Naive thymus-derived CD4-positive, alpha-beta T cell (primary cell): Measurements from ENCODE around the gene SLC25A52. TPM values are rescaled to one million over a fixed set of nuclear protein-coding genes. Genes with fewer than 3 reads are reported as not detected.

Source experiments
- ATAC-seq: fragments of 150-1000 bp; cut with Tn5 transposase; 2 replicates; pipeline ENCODE4 v1.10.0; 2021; ENCODE audit warnings: mild to moderate bottlenecking, moderate library complexity
- CTCF ChIA-PET: fragments of 350-600 bp; sonication (Branson Sonifier 250); formaldehyde crosslinking; loops from one replicate; lab custom pipeline; 2021; ENCODE audit warnings: antibody characterized with exemption; lab: Charles Lee
- POLR2A ChIA-PET: fragments of 350-600 bp; sonication (Branson Sonifier 250); formaldehyde crosslinking; loops from one replicate; lab custom pipeline; 2021; ENCODE audit warnings: antibody characterized with exemption, inconsistent platforms; lab: Charles Lee
- DNase-seq, 9 donors: peaks; one replicate each; pipeline versions ENCODE4 v3.0.0 to v3.0.0-alpha.2; 2020 to 2022; ENCODE audit warnings: mixed read lengths in 1 of 9
- H3K27ac ChIP-seq: one replicate; pipeline ENCODE4 v1.7.0; 2013; ENCODE audit warnings: mild to moderate bottlenecking, low read depth, low read length, moderate library complexity
- H3K27me3 ChIP-seq, 2 donors: one replicate each; pipeline ENCODE4 v1.7.0; 2013; ENCODE audit warnings: low read length in 2 of 2, mild to moderate bottlenecking in 2 of 2, moderate library complexity in 2 of 2; ENCODE audit not compliant: control insufficient read depth in 2 of 2, insufficient read depth in 2 of 2
- H3K36me3 ChIP-seq, 3 experiments: 1 replicate in 2 of 3; 2 replicates in 1 of 3; pipeline ENCODE4 v1.7.0; 2013; ENCODE audit warnings: low read length in 3 of 3, mild to moderate bottlenecking in 3 of 3, moderate library complexity in 1 of 3; ENCODE audit not compliant: insufficient read depth in 3 of 3, control insufficient read depth in 2 of 3
- H3K4me1 ChIP-seq, 2 donors: one replicate each; pipeline ENCODE4 v1.7.0; 2013; ENCODE audit warnings: low read length in 2 of 2, mild to moderate bottlenecking in 2 of 2, moderate library complexity in 1 of 2; ENCODE audit not compliant: control insufficient read depth in 2 of 2, insufficient read depth in 2 of 2
- H3K4me3 ChIP-seq: 2 replicates; pipeline ENCODE4 v1.7.0; 2013; ENCODE audit warnings: mild to moderate bottlenecking, low read length
- H3K9me3 ChIP-seq, 3 experiments: 1 replicate in 2 of 3; 2 replicates in 1 of 3; pipeline ENCODE4 v1.7.0; 2013; ENCODE audit warnings: low read length in 3 of 3; ENCODE audit not compliant: control insufficient read depth in 2 of 3
- H3K27ac Mint-ChIP-seq, 9 donors: one replicate each; pipeline ENCODE4 v1.8.0; 2020 to 2022; ENCODE audit warnings: mixed read lengths in 9 of 9, mild to moderate bottlenecking in 8 of 9, moderate library complexity in 5 of 9, inconsistent platforms in 2 of 9
- H3K27me3 Mint-ChIP-seq, 5 donors: one replicate each; pipeline ENCODE4 v1.8.0; 2021 to 2022; ENCODE audit warnings: mixed read lengths in 5 of 5, mild to moderate bottlenecking in 1 of 5
- H3K36me3 Mint-ChIP-seq, 5 donors: one replicate each; pipeline ENCODE4 v1.8.0; 2020 to 2022; ENCODE audit warnings: mixed read lengths in 5 of 5, mild to moderate bottlenecking in 3 of 5, inconsistent platforms in 1 of 5
- H3K4me1 Mint-ChIP-seq, 7 donors: one replicate each; pipeline ENCODE4 v1.8.0; 2020 to 2022; ENCODE audit warnings: mixed read lengths in 7 of 7, mild to moderate bottlenecking in 3 of 7, inconsistent platforms in 1 of 7
- H3K4me3 Mint-ChIP-seq, 10 donors: one replicate each; pipeline ENCODE4 v1.8.0; 2020 to 2022; ENCODE audit warnings: mild to moderate bottlenecking in 10 of 10, mixed read lengths in 10 of 10, moderate library complexity in 6 of 10, inconsistent platforms in 2 of 10
- H3K9me3 Mint-ChIP-seq, 11 donors: one replicate each; pipeline ENCODE4 v1.8.0; 2020 to 2022; ENCODE audit warnings: mixed read lengths in 11 of 11, mild to moderate bottlenecking in 4 of 11, inconsistent platforms in 1 of 11, moderate library complexity in 1 of 11
- intact Hi-C, 2 donors: fragments of 100-400 bp; cut with micrococcal nuclease; formaldehyde crosslinking; loops; one replicate each; pipeline ENCODE4 v1.15.1; 2023
- polyA plus RNA-seq, 2 donors: library from polyadenylated mRNA; unstranded; fragments of 300-500 nt; fragmentation: Illumina TruSeq; gene quantifications; one replicate each; pipeline ENCODE4 v1.2.3, GENCODE V29; 2021
- total RNA-seq, 6 experiments: library from RNA in 5 of 6; stranded (reverse) in 5 of 6; gene quantifications; 1 replicate in 5 of 6; 2 replicates in 1 of 6; pipeline ENCODE4 v1.2.3 and lab custom pipeline; 2021 to 2026

Gene SLC25A52
- total and polyA plus RNA-seq, 7 experiments from 2014 or later, result not detected

GRCh38 chr18:31792580-31792911 is 31.9 kb upstream of the SLC25A52 start:
- POLR2A ChIA-PET, result no interaction called here
- CTCF ChIA-PET, result no interaction called here

GRCh38 chr18:31791817-31792579 is 31.3 kb upstream of the SLC25A52 start:
- Mint-ChIP-seq H3K36me3 (no peaks in the 10 kb centered on the region), H3K9me3 (no peaks in the 10 kb centered on the region), H3K4me3 (no peak overlapping the region), H3K27ac (no peak overlapping the region), H3K27me3 (peaks cover 0 to 4% (median 0%) of the 10 kb centered on the region in 5 donors), H3K4me1 (peaks cover 0 to 3% (median 0%) of the 10 kb centered on the region in 7 donors)
- ATAC-seq (peak; percentile 68), DNase-seq (no peak)
- CTCF ChIA-PET, result no interaction called here
- POLR2A ChIA-PET, result no interaction called here
- H3K4me3 ChIP-seq, result no peak overlapping the region
- intact Hi-C loops, result no loop called here
- no peaks in the 10 kb centered on the region for H3K4me1 ChIP-seq
- no peak overlapping the region for H3K27ac ChIP-seq
- H3K36me3 ChIP-seq, result no peaks in the 10 kb centered on the region
- no peaks in the 10 kb centered on the region for H3K27me3 ChIP-seq
- H3K9me3 ChIP-seq, result no peaks in the 10 kb centered on the region

More at GRCh38 chr18:31792580-31792911, 31.9 kb upstream of the SLC25A52 start:
- Histone ChIP-seq H3K27me3 (no peaks in the 10 kb centered on the region), H3K4me3 (no peak overlapping the region), H3K4me1 (no peaks in the 10 kb centered on the region), H3K9me3 (no peaks in the 10 kb centered on the region), H3K27ac (no peak overlapping the region), H3K36me3 (no peaks in the 10 kb centered on the region)
- no peaks in the 10 kb centered on the region for H3K9me3 Mint-ChIP-seq
- peaks cover 0 to under 1% (median 0%) of the 10 kb centered on the region in 5 donors for H3K27me3 Mint-ChIP-seq
- intact Hi-C loops, result no loop called here
- H3K4me3 Mint-ChIP-seq, result no peak overlapping the region
- no peak for DNase-seq
- no peaks in the 10 kb centered on the region for H3K36me3 Mint-ChIP-seq
- no peak for ATAC-seq
- peaks cover 0 to 3% (median 0%) of the 10 kb centered on the region in 7 donors for H3K4me1 Mint-ChIP-seq
- no peak overlapping the region for H3K27ac Mint-ChIP-seq

- Histone ChIP-seq H3K4me1 (no peaks in the 10 kb centered on the region), H3K36me3 (no peaks in the 10 kb centered on the region), H3K4me3 (no peak overlapping the region), H3K9me3 (no peaks in the 10 kb centered on the region), H3K27ac (no peak overlapping the region), H3K27me3 (no peaks in the 10 kb centered on the region)
- peaks cover 0 to 4% (median 0%) of the 10 kb centered on the region in 5 donors for H3K27me3 Mint-ChIP-seq
- H3K4me1 Mint-ChIP-seq, result peaks cover 0 to 3% (median 0%) of the 10 kb centered on the region in 7 donors
- POLR2A ChIA-PET, result no interaction called here
- ATAC-seq (no peak), DNase-seq (no peak)
- no peak overlapping the region for H3K4me3 Mint-ChIP-seq
- intact Hi-C loops, result no loop called here
- CTCF ChIA-PET, result no interaction called here
- no peak overlapping the region for H3K27ac Mint-ChIP-seq
- peaks cover 0 to 2% (median 0%) of the 10 kb centered on the region in 5 donors for H3K36me3 Mint-ChIP-seq
- H3K9me3 Mint-ChIP-seq, result no peaks in the 10 kb centered on the region
Measured at GRCh38 chr18:31789409-31789808, 28.7 kb upstream of the SLC25A52 start.

GRCh38 chr18:31783059-31783458 is 22.4 kb upstream of the SLC25A52 start:
- H3K9me3 Mint-ChIP-seq, result peaks cover 7 to 23% (median 17%) of the 10 kb centered on the region in 11 donors
- H3K36me3 ChIP-seq, result no peaks in the 10 kb centered on the region
- no peaks in the 10 kb centered on the region for H3K27me3 ChIP-seq
- no peak overlapping the region for H3K27ac Mint-ChIP-seq
- ChIA-PET POLR2A (interaction anchor here (0.6 kb wide), 1 partner anchor 80 kb away, joined by 3 read pairs; no protein-coding TSS in a partner anchor), CTCF (no interaction called here)
- H3K9me3 ChIP-seq, result peaks cover 0 to 12% (median 3%) of the 10 kb centered on the region in 3 experiments
- intact Hi-C loops, result no loop called here
- H3K4me1 ChIP-seq, result no peaks in the 10 kb centered on the region
- DNase-seq (no peak), ATAC-seq (no peak)
- no peak overlapping the region for H3K27ac ChIP-seq
- peaks cover 0 to 5% (median 3%) of the 10 kb centered on the region in 5 donors for H3K36me3 Mint-ChIP-seq
- no peak overlapping the region for H3K4me3 ChIP-seq
- no peaks in the 10 kb centered on the region for H3K4me1 Mint-ChIP-seq
- H3K4me3 Mint-ChIP-seq, result no peak overlapping the region
- peaks cover 0 to 11% (median 3%) of the 10 kb centered on the region in 5 donors for H3K27me3 Mint-ChIP-seq

GRCh38 chr18:31778391-31778950 is 17.8 kb upstream of the SLC25A52 start:
- Mint-ChIP-seq H3K4me1 (peaks cover 0 to 3% (median 0%) of the 10 kb centered on the region in 7 donors), H3K4me3 (no peak overlapping the region), H3K9me3 (peaks cover 7 to 37% (median 22%) of the 10 kb centered on the region in 11 donors), H3K36me3 (peaks cover 0 to 10% (median 2%) of the 10 kb centered on the region in 5 donors), H3K27me3 (peaks cover 0 to 4% (median 0%) of the 10 kb centered on the region in 5 donors), H3K27ac (peak overlapping the region in 1 of 9 donors; percentile 8)
- Histone ChIP-seq H3K4me3 (no peak overlapping the region), H3K9me3 (peaks cover 0 to 15% (median 4%) of the 10 kb centered on the region in 3 experiments), H3K36me3 (no peaks in the 10 kb centered on the region), H3K27me3 (no peaks in the 10 kb centered on the region), H3K27ac (no peak overlapping the region), H3K4me1 (no peaks in the 10 kb centered on the region)
- no peak for DNase-seq
- intact Hi-C loops, result no loop called here
- ChIA-PET CTCF (no interaction called here), POLR2A (no interaction called here)
- ATAC-seq, result no peak

GRCh38 chr18:31776093-31776492 is 15.4 kb upstream of the SLC25A52 start:
- H3K36me3 Mint-ChIP-seq, result peaks cover 0 to 10% (median 0%) of the 10 kb centered on the region in 5 donors
- ATAC-seq (no peak), DNase-seq (no peak)
- H3K27me3 Mint-ChIP-seq, result peaks cover 0 to 1% (median 0%) of the 10 kb centered on the region in 5 donors
- H3K4me1 ChIP-seq, result no peaks in the 10 kb centered on the region
- no peak overlapping the region for H3K27ac Mint-ChIP-seq
- H3K4me3 ChIP-seq, result no peak overlapping the region
- H3K9me3 ChIP-seq, result peaks cover 0 to 15% (median 4%) of the 10 kb centered on the region in 3 experiments
- H3K27me3 ChIP-seq, result no peaks in the 10 kb centered on the region
- CTCF ChIA-PET, result no interaction called here
- H3K4me1 Mint-ChIP-seq, result peaks cover 0 to 3% (median 0%) of the 10 kb centered on the region in 7 donors
- no peak overlapping the region for H3K4me3 Mint-ChIP-seq
- POLR2A ChIA-PET, result no interaction called here
- H3K9me3 Mint-ChIP-seq, result peaks cover 7 to 37% (median 20%) of the 10 kb centered on the region in 11 donors
- intact Hi-C loops, result no loop called here
- H3K36me3 ChIP-seq, result no peaks in the 10 kb centered on the region
- H3K27ac ChIP-seq, result no peak overlapping the region
